Measurements from ENCODE around the gene TBC1D5.

The TBC1D5 gene

DNA sequence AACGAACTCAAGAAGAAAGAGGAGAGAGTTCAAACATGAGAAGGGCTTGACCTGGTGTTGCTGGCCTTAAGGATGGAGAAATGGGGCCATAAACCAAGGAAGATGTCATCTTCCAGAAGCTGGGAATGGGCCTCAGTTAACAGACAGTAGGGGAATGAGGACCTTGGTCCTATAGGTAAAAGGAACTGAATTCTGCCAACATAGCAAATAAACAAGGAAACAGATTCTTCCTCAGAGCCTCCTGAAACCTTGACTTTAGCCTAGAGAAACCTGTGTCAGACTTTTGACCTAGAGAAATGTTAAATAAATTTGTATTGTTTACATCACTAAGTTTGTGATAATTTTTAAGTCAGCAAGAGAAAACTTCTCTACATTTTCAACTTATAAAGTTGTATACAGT lies 520.9 kb downstream of the TBC1D5 start:
- DNase-seq (ENCODE audit: low spot score): no peak

DNA sequence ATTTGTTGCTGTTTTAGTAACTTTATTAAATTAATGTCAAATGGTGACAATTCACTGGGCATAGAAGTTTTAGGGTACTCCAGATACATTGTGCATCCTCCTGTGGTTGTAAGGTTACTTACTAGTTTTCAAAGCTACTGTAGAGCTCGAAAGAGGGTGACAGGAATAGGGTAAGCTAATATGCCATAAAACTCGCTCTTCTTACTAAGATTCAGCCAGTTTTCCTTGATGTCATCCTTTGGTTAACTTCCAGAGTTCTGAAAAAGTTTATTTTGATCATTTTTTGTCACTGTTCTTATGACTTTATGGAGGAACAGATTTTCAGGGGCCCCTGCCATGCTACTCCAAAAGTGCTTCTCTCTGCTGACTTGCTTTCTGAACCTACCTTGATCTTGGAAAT lies 522.8 kb downstream of the TBC1D5 start:
- no peak for DNase-seq (ENCODE audit: low spot score)

DNA sequence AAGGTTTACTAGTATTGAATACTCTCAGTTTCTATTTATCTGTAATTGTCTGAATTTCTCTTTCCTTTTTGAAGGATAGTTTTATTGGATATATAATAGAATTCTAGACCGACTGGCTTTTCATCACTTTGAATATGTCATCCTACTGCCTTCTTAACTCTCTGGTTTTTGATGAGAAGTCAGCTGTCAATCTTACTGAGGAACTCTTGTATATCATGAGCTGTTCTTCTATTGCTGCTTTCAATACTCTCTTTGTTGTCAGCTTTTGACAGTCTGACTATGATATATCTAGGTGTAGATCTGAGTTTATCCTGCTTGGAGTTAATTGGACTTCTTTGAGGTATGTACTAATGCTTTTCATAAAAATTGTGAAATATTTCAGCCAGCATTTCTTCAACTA lies 523.8 kb downstream of the TBC1D5 start:
- DNase-seq (ENCODE audit: low spot score): no peak

DNA sequence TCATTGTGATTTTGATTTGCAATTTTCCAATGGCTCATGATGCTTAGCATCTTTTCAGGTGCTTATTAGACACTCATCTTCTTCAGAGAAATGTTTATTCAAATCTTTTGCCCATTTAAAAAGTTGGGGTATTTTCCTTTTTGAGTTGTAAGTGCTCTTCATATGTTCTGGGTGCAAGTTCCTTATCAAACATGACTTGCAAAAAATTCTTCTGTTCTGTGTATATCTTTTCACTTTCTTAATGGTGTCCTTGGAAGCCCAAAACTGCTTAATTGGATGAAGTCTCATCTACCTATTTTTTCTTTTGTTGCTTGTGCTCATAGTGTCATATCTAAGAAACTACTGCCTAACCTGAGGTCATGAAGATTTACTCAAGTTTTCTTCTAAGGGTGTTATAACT lies 524.8 kb downstream of the TBC1D5 start:
- DNase-seq (ENCODE audit: low spot score): no peak

DNA sequence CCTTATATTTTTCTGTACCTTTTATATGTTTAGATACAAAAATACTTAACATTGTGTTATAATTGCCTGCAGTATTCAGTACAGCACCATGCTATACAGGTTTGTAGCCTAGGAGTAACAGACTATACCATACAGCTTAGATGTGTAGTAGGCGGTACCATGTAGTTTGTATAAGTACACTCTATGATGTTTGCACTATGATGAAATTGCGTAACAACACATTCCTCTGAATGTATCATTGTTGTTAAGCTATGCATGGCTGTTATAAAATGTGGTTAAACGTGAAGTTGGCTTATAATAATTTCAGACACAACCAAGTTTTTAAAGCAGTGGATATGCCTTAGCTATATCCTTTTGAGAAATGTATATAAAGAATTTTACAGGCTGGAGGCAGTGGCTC lies 529.3 kb downstream of the TBC1D5 start:
- no peak for DNase-seq (ENCODE audit: low spot score)

DNA sequence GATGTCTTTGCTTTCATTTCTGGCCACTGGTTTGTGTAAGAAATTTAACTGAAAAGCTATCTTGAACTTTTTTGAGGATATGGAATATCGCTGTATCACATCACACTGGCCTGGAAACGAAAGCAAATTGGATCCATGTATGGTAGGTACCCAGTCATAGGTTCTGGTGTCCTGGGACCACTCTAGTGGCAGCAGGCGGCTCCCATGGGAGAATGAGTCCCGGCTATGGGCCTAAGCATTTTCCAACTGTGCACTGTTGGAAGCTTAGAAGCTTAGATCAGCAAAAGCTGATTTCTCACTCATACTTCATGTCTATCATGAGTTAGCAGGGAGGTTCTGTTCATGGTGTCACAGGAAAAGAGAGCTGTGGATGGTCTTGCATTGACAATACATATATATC lies 534.5 kb downstream of the TBC1D5 start:
- DNase-seq (ENCODE audit: low spot score): no peak

DNA sequence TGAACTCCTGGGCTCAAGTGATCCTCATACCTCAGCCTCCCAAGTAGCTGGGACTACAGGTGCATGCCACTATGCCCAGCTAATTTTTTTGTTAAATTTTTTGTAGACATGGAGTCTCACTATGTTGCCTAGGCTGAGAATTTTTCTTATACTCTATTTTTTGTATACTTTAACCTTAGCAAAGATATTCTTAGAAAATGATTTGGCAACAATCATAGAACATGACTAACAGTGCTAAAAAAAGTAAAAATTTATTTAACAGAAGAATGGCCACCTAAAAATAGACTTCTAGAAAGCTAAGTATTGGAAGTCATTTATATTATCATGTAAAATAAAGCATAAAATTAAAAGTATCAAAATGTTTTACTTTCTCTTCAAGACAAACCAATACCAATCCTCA lies 535.4 kb downstream of the TBC1D5 start:
- no peak for DNase-seq (ENCODE audit: low spot score)

DNA sequence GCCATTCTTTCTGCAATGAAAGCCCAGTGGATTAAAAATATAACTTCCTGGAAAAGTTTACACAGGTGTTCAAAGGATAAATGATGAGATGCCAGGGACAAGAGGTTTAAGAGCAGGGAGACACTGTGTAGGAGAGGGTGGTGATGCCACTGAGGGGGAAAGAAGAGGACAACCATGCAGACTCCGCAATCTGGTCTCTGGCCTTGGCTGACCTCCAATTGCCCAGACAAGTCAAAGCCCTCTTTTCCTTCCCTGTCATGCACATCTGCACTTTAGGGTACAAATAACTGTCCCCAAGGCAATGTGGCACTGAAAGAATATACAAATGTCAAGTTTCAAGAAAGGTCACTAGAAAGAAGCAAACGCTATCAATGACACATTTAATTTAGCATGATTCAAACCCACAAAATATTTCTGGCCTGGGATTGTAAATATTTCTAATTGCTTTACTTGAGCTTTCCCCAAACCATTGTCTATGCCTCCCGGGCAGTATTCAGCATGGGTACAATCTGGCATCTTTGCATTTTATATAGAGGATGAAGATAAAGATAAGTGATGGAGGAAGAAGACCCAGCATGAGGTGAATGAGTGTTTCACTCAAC lies 538.3 kb downstream of the TBC1D5 start:
- DNase-seq (ENCODE audit: low spot score): no peak

DNA sequence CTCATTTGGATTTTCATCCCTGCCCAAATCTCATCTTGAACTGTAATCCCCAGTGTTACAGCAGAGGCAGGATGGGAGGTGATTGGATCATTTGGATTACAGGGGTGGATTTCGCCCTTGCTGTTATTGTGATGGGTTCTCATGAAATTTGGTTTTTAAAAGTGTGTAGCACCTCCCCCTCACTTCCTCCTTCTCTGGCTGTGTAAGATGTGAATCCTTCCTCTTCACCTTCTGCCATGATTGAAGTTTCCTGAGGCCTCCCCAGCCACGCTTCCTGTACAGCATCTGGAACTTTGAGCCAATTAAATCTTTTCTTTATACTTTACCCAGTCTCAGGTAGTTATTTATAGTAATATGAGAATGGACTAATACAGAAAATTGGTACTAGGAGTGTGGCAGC lies 540.9 kb downstream of the TBC1D5 start:
- no peak for DNase-seq (ENCODE audit: low spot score)

DNA sequence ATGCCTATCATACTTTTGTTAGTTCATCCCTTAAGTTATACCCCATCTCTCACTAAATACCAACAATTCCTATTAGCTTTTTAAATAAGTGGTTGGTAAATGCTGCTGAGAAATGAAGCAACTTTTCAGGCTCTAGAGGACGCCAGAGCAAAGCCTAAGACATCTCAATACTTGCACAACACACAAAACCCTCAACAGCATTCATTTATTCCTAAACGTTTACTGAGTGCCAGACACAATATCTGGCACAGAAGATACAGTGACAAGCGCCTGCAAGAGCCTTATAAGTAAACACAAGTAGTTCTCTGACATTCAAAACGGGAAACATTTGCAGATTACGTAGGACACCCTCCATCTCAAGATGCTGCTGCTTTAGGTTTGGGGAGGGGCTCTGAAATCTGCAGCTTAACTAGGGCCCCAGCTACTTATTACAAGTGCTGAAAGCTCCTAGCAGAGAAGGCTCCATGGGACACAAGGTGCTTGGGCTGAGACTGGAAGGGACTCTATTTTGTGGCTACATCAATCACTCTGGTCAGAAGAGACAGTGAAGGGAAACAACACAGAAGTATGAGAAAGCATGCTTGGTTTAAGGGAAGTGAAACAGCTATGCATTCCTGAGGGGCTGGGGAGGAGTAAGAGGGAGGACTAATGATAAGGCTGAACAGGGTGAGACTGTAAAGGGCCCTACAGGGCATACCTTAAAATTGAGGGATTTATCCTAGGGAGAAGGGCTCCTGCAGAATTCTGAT lies 546.4 kb downstream of the TBC1D5 start:
- DNase-seq (ENCODE audit: low spot score): no peak

DNA sequence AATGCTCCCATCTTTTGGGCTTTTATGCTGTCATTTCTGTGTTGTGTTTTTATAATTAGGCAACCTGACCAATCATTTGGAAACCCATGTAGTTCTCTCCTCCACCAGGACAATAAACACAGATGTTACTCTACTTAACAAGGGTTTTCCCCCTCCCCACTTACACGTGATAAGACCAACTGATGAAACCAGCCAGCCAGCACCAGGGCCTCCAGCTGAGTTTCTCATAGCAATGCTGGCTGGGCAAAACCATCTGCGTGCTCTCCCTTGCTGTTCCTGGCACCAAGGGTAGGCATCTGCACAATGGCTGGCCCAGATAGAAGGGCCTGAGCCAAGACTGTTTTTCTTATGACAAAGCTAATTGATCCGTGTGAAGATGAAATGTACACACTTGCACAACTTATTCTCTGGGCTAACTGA lies 547.2 kb downstream of the TBC1D5 start:
- DNase-seq (ENCODE audit: low spot score): no peak

DNA sequence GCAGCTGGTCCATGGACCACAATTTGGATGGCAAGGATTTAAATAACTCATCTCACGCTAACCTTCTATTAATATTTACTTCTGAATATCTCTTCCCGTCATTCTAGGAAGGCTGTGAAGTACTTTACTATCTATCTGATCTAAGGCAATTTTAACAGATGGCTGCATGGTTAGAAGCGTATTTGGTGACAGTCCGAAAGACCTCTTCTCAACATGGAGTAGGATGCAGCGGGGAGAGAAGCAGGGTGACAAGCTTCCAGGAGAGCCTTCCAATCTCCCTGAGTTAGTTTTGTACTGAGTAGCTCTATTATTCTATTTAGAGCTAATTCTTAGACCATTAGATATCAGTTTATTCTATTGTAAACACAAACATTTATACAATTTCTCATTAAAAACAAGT lies 548.3 kb downstream of the TBC1D5 start:
- no peak for DNase-seq (ENCODE audit: low spot score)

DNA sequence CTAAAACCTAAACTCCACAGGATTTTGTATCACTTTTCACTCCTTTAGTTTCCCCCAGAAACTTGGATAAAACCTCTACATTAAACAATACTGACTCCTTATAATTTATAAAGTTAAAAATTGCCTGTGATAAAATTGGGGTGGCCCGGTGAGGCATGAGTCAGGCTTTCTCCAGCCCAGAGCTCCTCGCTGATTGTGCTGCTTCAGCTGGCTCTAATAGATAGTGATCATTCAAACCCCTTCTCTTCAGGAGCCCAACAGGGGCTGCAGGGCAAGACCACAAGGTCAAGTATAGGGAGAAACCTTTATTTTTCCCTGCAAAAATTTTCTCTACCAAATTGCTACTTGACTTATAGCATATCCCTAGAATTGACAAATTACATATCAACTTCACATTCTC lies 549.4 kb downstream of the TBC1D5 start:
- no peak for DNase-seq (ENCODE audit: low spot score)

DNA sequence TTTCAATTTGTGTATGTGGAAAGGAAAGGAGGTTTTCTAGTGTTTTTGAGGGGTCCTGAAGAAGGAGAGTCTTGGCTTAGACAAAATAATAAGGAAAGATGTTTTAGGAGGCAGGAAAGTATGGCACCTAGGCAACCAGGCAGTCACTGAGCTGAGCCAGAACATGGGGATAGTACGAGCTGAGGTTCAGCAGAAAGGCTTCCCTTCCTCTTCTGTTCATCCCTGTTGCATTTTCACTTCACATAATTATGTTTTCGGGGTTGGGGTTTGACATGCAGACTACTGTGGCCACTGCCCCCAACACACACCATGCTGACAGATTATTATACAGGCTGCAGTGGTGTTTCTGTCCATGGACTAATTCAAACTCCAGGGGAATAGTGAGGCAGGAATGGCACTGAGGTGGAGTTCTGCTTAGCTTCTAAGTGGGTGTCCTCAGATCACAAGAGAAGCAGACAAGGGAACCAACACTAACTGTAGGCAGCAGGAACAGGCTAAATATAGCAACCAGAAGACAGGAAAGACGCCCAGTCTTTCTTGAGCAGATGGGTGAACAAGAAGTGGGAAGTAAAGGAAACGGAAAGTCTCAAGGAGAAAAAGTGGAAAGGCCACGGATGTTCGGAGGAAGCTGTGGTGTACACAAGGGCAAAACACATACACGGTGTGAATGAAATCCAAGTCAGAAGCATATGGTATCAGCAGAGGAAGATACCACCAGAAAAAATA lies 551.9 kb downstream of the TBC1D5 start:
- DNase-seq (ENCODE audit: low spot score): no peak

DNA sequence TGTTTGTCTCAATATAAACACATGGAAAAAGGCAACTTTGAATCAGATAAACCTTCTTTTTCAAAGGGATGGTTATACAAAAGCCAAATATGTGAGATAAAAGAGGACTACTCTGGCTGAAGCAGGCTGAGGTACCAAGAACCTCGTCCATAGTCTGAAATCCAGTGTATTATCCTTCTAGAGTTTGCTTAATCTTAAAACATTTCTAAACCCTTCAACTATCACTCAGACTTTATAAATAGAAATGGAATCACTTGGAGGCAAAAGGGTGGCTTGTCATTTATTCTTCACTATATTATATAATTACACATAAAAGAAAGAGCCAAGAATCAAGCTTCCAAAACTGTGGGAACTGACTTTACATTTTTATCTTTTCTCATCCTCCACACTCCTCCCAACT lies 554.1 kb downstream of the TBC1D5 start:
- DNase-seq (ENCODE audit: low spot score): no peak

DNA sequence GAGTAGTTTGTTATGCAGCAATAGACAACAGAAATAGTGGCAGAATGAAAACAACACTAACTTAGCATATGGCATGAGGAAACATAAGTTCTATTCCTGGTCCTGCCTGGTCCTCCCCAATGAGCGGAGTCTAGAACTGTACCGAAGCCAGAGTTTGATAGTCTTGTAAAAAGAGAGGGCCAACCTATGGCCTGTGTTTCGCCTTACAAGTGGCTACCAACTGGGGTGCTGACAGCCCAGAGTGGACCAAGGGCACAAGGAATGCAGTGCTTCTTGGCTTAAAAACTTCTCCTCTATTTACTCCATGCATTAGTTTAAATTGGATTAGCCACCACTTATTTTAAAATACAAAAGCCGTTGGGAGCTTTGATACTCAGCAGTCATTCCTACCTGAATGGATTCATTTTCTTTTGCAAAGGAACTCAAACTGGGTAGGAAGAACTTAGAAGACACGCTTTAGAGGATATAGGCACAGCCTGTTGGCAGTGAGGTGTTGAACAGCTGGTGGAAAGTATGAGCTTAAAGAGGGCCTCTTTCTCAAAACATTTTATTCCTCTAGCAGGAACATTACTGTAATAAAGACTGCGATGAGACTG lies 554.7 kb downstream of the TBC1D5 start:
- no peak for DNase-seq (ENCODE audit: low spot score)

DNA sequence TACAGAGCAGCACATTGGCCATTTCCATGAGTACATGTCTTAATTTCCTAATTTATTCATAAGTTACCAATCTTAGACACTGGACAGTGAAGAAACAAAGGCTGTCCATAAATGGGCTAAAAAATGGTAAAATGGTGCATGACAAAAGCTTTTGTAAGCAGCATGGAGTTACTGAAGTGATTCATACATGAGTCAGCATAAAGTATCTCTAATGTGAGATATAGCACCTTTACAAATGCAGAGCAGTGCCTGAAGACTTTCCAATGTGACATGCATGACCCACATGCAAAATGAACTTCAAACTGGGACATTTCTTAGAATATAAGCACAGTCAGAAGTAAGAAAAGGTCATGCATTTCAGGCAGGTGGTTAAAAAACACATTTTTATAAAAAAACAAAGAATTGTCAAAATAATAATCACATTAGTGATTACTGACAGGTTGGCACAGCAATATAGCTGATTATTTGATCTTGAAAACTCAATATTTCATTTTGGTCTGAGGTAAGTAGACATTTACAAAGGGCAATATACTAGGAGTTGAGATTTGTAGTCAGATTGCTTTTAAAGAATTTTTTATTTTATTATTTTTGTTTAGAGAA lies 558.4 kb downstream of the TBC1D5 start:
- no peak for DNase-seq (ENCODE audit: low spot score)

DNA sequence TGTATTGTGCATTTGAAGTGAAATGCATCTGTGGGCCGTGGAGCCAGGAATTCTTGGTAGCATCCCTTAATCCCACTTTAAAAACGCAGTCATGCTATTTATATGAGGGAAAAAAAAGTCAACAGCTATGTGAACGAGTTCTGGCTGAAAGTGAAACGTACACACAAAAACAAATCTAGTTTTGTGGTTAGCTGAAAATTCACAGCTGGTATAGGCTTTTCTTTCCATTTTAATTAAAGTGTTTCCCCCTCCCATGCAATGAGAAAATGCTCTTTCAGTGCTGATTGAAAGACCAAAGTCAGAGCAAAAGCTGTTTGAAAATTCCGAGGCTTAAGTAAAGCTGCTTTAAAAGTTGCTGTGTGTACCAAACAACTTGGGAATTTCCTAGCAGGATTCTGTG lies 560.3 kb downstream of the TBC1D5 start:
- no peak for DNase-seq (ENCODE audit: low spot score)

DNA sequence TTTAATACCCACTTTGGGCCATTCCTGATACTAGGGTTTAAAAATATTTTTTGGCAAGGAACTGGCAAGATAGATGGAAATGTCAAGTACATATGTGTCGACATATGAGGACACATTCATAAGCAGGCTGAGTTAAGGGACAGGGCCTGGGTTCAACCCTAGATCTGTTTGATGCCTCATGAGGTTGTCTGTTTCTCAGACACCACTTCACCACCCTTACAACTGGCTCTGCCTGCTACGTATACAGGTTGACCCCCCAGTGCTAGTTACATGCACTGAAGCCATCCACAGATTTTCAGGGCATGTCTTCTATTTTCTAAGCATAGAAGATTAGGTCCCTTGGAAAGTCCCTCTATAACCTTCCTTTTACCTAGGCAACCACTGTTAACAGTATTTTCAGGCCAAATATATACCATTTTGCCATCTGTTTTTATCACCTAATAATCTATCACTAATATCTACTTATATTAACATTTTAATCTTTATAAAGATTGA lies 561.0 kb downstream of the TBC1D5 start:
- no peak for DNase-seq (ENCODE audit: low spot score)

DNA sequence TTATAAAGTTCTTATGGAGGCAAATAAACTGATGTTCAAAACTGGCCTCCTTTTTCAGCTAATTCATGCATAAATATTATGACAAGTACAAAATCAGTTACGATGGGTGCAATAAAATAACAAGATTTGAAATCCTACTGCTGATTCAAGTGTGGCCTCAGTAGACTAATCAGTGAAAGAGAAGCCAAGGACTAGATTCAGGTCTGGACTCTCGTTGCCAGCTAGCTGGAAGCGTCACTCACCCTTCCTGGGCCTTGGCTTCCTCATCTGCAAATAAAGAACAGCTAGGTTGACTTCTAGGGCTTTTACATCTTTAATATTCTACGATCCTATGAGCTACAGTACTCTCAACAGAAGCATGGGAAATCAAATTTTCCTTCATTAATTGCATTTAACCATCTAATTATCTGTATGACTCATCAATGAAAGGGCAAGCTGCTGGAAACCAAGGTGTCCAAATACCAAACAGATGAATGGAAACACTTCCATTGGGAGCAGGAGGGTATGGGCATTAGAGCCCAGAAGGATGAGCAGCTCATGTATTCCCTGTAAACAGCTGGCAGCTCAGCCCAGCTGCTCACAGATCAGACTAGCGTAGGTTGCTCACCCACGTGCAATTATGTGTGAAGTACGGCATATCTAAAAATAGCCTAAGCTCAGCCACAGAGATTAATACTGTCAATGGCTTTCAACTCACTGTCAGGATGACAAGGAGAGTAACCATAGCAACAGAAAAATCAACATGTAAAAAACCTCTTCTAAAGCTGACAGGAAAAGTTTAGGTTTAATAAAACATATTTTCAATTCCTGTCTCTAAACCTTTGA lies 562.8 kb downstream of the TBC1D5 start:
- DNase-seq (ENCODE audit: low spot score): peak; percentile 34

DNA sequence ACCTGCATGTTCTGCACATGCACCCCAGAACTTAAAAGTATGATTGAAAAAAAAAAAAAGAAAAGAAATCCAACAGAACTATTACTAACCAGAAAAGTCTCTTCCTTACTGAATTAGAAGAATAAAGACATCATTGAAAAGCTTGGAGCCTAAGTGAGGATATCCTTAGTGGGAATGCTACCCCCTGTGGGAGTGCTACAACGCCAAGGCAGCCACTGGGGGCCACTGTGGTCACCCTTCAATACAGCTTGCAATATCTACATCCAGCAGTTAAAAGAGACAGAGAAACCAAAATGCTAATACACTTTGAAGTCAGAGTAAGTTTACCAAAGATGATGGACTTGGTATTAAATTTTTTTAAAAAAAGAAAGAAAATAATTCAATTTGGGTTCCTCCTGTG lies 565.7 kb downstream of the TBC1D5 start:
- no peak for DNase-seq (ENCODE audit: low spot score)
